HepG2 (cell line): ENCODE results near the gene SCAPER. TPM values are rescaled to one million over a fixed set of nuclear protein-coding genes. Genes with fewer than 3 reads are reported as not detected.

ENCODE experiments used
- ADNP ChIP-seq: sonication (generic); formaldehyde crosslinking; IDR thresholded peaks from 2 replicates; pipeline ENCODE4 v1.4.0; 2020; ENCODE audit warnings: missing genetic modification reagents
- CBX2 ChIP-seq, 2 experiments: fragments of 200-600 bp in 1 of 2; sonication (generic); formaldehyde crosslinking in 1 of 2; IDR thresholded peaks; 2 replicates each; pipeline versions ENCODE4 v1.7.0 to v1.8.1; 2018 to 2022; ENCODE audit warnings: low read depth in 2 of 2, low read length in 1 of 2, mild to moderate bottlenecking in 1 of 2, missing genetic modification reagents in 1 of 2
- CCDC6 ChIP-seq: sonication (generic); formaldehyde crosslinking; IDR thresholded peaks from 2 replicates; pipeline ENCODE4 v1.8.1; 2022; ENCODE audit warnings: mild to moderate bottlenecking, missing genetic modification reagents, moderate library complexity
- GFI1 ChIP-seq: sonication (generic); formaldehyde crosslinking; IDR thresholded peaks from 2 replicates; pipeline ENCODE4 v1.5.0; 2020; ENCODE audit warnings: missing genetic modification reagents, mild to moderate bottlenecking, borderline replicate concordance
- KDM5B ChIP-seq: sonication (generic); formaldehyde crosslinking; IDR thresholded peaks from 2 replicates; pipeline ENCODE4 v1.4.0; 2020; ENCODE audit warnings: missing genetic modification reagents, mild to moderate bottlenecking, borderline replicate concordance
- MAFK ChIP-seq, 2 experiments: IDR thresholded peaks in 1 of 2; conservative IDR thresholded peaks in 1 of 2; 2 replicates each; pipeline ENCODE4 v1.6.1; 2011; ENCODE audit warnings: improper control_type of control experiment in 2 of 2, low read length in 2 of 2
- PBX3 ChIP-seq: sonication (generic); formaldehyde crosslinking; IDR thresholded peaks from 2 replicates; pipeline ENCODE4 v1.8.1; 2023; ENCODE audit warnings: missing genetic modification reagents, inconsistent platforms, borderline replicate concordance
- PPARG ChIP-seq: conservative IDR thresholded peaks from 2 replicates; pipeline ENCODE4 v1.6.1; 2016; ENCODE audit warnings: missing biosample characterization, missing genetic modification reagents
- STAG1 ChIP-seq: sonication (generic); formaldehyde crosslinking; IDR thresholded peaks from 2 replicates; pipeline ENCODE4 v1.4.0; 2020; ENCODE audit warnings: missing genetic modification reagents
- TFDP2 ChIP-seq: sonication (generic); formaldehyde crosslinking; IDR thresholded peaks from 2 replicates; pipeline ENCODE4 v1.4.0; 2020; ENCODE audit warnings: missing genetic modification reagents
- ZNF280D ChIP-seq: sonication (generic); formaldehyde crosslinking; IDR thresholded peaks from 2 replicates; pipeline ENCODE4 v1.5.1; 2020; ENCODE audit warnings: mild to moderate bottlenecking, missing genetic modification reagents
- ZNF710 ChIP-seq: sonication (generic); formaldehyde crosslinking; IDR thresholded peaks from 2 replicates; pipeline ENCODE4 v1.5.0; 2020; ENCODE audit warnings: mild to moderate bottlenecking, missing genetic modification reagents, borderline replicate concordance
- polyA plus RNA-seq, 8 experiments: library from polyadenylated mRNA; depleted of rRNA in 3 of 8; stranded (reverse) in 7 of 8; unstranded in 1 of 8; fragments of >200 nt; fragmentation: Illumina TruSeq in 4 of 8; extraction: Trizol in 4 of 8; gene quantifications; 2 replicates each; pipeline versions ENCODE4 v1.2.1 to v1.2.3, GENCODE V29; 2011 to 2016; ENCODE audit warnings: low read depth in 4 of 8, missing spikeins in 1 of 8, mixed read lengths in 1 of 8; ENCODE audit not compliant: insufficient read depth in 1 of 8
- total RNA-seq, 5 experiments: library from RNA; depleted of rRNA; stranded (reverse); fragments of >200 nt; fragmentation: Illumina TruSeq; extraction: Trizol; gene quantifications; 2 replicates each; pipeline ENCODE4 v1.2.3, GENCODE V29; 2016; ENCODE audit warnings: low read depth in 1 of 5
- TF ChIP-seq, protein P1 (sequence below): sonication (generic); formaldehyde crosslinking; IDR thresholded peaks from 2 replicates; pipeline ENCODE4 v1.8.0; 2022; ENCODE audit warnings: missing genetic modification reagents, mild to moderate bottlenecking, moderate library complexity, borderline replicate concordance

The SCAPER gene
- total and polyA plus RNA-seq, 2 of the 13 experiments (the other 11 are each of a cell fraction or from before 2014, with no cell fraction given) = 4.3 to 10.5 TPM

DNA sequence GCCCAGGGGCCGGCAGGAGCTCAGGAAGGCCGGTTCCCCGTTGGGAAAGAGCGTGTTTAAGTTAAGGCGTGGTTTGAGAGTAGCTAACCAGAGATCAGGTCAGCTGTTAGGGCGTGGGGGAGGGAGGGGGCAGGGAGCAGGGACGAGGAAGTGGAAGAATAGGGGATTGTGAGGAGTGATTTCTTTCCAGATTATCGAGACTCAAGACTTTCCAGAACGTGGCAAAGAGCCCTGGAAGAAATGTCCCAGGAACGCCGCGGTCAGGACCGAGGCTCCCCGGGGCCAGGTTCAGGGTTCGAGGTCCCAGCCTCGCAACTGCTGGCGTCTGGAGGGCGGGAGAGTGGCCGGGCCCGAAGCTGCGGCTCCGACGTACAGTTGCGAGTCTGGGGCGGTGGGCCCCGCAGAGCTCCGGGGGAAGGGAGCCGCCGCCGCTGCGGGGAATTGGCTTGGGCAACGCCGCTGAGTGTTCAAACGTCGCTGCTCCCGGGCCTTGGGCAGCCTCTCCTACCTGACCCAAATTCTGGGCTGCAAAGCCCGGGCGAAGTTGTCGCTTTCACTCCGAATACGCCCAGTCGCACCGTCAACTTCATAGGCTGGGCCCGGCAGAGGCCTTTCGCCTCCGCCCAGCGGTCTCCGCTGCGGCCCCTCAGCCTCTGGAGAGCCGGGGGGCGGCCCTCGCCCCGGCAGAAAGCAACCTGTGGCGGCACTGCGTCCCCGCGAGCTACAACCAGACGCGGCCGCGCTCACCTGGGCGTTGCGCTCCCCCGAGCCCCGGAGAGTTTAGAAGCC, 559.1 kb downstream of the SCAPER start (continued):
- no peak for TF ChIP-seq PPARG (CRISPR knock-in tag)
- TF ChIP-seq MAFK (conservative IDR thresholded peaks at IDR 0.05 in 1 of 2, IDR thresholded peaks at IDR 0.05 in 1 of 2; ENCODE audit: low read length in 2 of 2) = no peak
- TF ChIP-seq PBX3 (CRISPR knock-in tag) = no peak
- TF ChIP-seq TFDP2 = peak; percentile 58; the same call in 1 of the 2 replicates
- TF ChIP-seq ZNF710 (CRISPR knock-in tag) = no peak; the same call in 1 of the 2 replicates
- TF ChIP-seq STAG1 (CRISPR knock-in tag) = peak; percentile 4; the same call in 1 of the 2 replicates
- TF ChIP-seq CBX2 (IDR thresholded peaks at IDR 0.05; ENCODE audit: low read depth, low read length) = no peak
- TF ChIP-seq CBX2 (CRISPR knock-in tag; IDR thresholded peaks at IDR 0.05; ENCODE audit: low read depth) = no peak; the same call in 1 of the 2 replicates
- TF ChIP-seq KDM5B (CRISPR knock-in tag) = peak; percentile 58; the same call in 1 of the 2 replicates
- TF ChIP-seq ADNP (CRISPR knock-in tag) = no peak
- TF ChIP-seq, protein P1, sequence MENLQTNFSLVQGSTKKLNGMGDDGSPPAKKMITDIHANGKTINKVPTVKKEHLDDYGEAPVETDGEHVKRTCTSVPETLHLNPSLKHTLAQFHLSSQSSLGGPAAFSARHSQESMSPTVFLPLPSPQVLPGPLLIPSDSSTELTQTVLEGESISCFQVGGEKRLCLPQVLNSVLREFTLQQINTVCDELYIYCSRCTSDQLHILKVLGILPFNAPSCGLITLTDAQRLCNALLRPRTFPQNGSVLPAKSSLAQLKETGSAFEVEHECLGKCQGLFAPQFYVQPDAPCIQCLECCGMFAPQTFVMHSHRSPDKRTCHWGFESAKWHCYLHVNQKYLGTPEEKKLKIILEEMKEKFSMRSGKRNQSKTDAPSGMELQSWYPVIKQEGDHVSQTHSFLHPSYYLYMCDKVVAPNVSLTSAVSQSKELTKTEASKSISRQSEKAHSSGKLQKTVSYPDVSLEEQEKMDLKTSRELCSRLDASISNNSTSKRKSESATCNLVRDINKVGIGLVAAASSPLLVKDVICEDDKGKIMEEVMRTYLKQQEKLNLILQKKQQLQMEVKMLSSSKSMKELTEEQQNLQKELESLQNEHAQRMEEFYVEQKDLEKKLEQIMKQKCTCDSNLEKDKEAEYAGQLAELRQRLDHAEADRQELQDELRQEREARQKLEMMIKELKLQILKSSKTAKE (CRISPR knock-in tag) = no peak
- TF ChIP-seq GFI1 (CRISPR knock-in tag) = no peak; the same call in 1 of the 2 replicates
- TF ChIP-seq CCDC6 (CRISPR knock-in tag) = 0 out of 2 replicates have a peak, but pooled peaks have one; percentile 24
- TF ChIP-seq ZNF280D (CRISPR knock-in tag) = no peak
